Fibroblast of lung (primary cell): ENCODE measurements around the gene UGGT1.

Source experiments
- CTCF ChIP-seq, 2 donors: IDR thresholded peaks in 1 of 2; conservative IDR thresholded peaks in 1 of 2; 1 replicate in 1 of 2; 2 replicates in 1 of 2; pipeline ENCODE4 v1.5.1; 2011 to 2012; ENCODE audit warnings: low read length in 2 of 2, control low read depth in 1 of 2, inconsistent platforms in 1 of 2, low read depth in 1 of 2, mild to moderate bottlenecking in 1 of 2
- EZH2 ChIP-seq: IDR thresholded peaks from 2 replicates; pipeline ENCODE4 v1.5.1; 2012; ENCODE audit warnings: low read length, control low read depth, mild to moderate bottlenecking; ENCODE audit errors: missing control alignments

DNA sequence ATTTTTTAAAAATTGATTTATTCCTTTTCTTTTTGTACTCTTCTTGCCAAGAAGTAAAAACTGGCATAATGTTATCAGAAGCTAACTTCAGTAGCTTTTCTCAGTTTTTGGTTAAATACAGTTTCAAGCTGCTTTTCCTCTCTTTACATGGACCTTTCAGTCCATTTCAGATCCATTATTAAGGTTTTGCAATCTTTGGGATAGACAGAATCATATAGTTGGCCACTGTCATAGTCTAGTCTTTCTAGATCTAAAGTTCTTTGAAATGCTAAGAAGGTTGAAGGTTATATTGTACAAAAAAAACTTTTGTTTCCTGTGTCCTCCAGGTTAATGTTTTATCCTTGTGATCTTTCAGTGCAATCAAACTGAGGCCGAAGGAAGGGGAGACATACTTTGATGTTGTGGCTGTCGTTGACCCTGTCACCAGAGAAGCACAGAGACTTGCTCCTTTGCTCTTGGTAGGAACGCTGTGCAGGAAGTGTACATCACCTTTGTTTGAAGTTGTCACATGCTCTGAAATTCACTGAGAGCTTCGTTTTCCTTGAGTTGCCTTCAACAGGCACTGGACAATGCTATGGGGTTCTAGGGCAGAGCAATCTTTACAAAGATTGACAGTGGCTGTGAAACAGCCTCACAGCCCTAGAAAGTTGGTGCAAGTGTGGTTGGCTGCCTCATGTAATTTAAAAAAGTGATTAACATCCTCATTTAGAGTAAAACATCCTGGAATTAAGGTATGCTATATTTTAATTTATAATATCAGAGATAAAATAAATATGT, 79.1 kb downstream of the UGGT1 start:
- TF ChIP-seq CTCF (conservative IDR thresholded peaks at IDR 0.05 in 1 of 2, IDR thresholded peaks at IDR 0.05 in 1 of 2; ENCODE audit: low read depth in 1 of 2, low read length in 2 of 2) (no peak), EZH2 (no peak)
